Lower leg skin (tissue), 3 donors: ENCODE measurements around the gene ZNF580.

ENCODE experiments used
- POLR2A ChIP-seq, 2 donors: fragments of 450-650 bp; IDR thresholded peaks; one replicate each; pipeline ENCODE4 v1.6.1; 2016 to 2017; ENCODE audit warnings: antibody characterized with exemption in 2 of 2, mild to moderate bottlenecking in 1 of 2, moderate library complexity in 1 of 2
- TF ChIP-seq, protein P1 (sequence below), 3 donors: fragments of 450-650 bp; IDR thresholded peaks; one replicate each; pipeline ENCODE4 v1.5.1; 2016; ENCODE audit warnings: antibody characterized with exemption in 3 of 3, mild to moderate bottlenecking in 3 of 3, moderate library complexity in 2 of 3

DNA sequence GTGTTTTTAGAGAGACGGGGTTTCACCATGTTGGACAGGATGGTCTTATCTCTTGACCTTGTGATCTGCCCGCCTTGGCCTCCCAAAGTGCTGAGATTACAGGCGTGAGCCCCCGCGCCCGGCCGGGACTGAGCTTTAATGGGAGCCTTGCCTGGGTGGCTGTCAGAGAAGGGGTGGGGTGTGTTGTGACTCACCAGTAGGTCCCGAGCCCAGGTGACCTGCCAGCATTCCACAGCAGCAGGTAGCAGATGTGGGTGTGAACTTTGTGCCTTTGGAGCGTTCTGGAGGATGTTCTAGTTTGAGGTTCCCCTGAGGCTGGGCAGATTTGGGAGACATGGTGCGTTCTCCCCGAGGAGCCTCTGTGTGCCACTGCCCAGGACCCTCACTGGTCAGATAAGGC lies 27.2 kb downstream of the ZNF580 start:
- TF ChIP-seq, protein P1, sequence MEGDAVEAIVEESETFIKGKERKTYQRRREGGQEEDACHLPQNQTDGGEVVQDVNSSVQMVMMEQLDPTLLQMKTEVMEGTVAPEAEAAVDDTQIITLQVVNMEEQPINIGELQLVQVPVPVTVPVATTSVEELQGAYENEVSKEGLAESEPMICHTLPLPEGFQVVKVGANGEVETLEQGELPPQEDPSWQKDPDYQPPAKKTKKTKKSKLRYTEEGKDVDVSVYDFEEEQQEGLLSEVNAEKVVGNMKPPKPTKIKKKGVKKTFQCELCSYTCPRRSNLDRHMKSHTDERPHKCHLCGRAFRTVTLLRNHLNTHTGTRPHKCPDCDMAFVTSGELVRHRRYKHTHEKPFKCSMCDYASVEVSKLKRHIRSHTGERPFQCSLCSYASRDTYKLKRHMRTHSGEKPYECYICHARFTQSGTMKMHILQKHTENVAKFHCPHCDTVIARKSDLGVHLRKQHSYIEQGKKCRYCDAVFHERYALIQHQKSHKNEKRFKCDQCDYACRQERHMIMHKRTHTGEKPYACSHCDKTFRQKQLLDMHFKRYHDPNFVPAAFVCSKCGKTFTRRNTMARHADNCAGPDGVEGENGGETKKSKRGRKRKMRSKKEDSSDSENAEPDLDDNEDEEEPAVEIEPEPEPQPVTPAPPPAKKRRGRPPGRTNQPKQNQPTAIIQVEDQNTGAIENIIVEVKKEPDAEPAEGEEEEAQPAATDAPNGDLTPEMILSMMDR (IDR thresholded peaks at IDR 0.05) = no peak
- no peak for TF ChIP-seq POLR2A (IDR thresholded peaks at IDR 0.05)
